ENCODE data around the gene NR2F1. TPM values are rescaled to one million over a fixed set of nuclear protein-coding genes. Genes with fewer than 3 reads are reported as not detected.

Gene NR2F1
- total RNA-seq, 1 experiment from 2014 or later = not detected

- H3K36me3 Mint-ChIP-seq (ENCODE audit: insufficient read depth in 1 of 3, low read depth in 3 of 3) = no peaks in the 10 kb centered on the region
- Histone ChIP-seq H3K56ac (ENCODE audit: insufficient read length, low read depth, low read length) (no peak overlapping the region), H3K9me3 (ENCODE audit: control insufficient read depth, low read depth, low read length) (no peaks in the 10 kb centered on the region), H3K18ac (ENCODE audit: insufficient read length, low read depth, low read length) (no peak overlapping the region), H3K79me1 (ENCODE audit: insufficient read depth, low read depth, low read length, poor library complexity, severe bottlenecking) (no peaks in the 10 kb centered on the region), H3K27me3 (ENCODE audit: insufficient read depth, low read length) (peaks cover 88% of the 10 kb centered on the region), H3T11ph (ENCODE audit: low read length) (no peak overlapping the region), H3K4ac (ENCODE audit: low read depth, low read length) (no peak overlapping the region), H2AK5ac (ENCODE audit: insufficient read length, low read length) (no peak overlapping the region), H4K91ac (ENCODE audit: insufficient read length, low read depth, low read length) (no peak overlapping the region), H3K23ac (ENCODE audit: insufficient read length, low read depth, low read length) (no peak overlapping the region), H2BK120ac (ENCODE audit: low read depth, low read length, poor library complexity, severe bottlenecking) (no peak overlapping the region), H3K4me1 (ENCODE audit: insufficient read depth, low read length) (peaks cover 3% of the 10 kb centered on the region; the same call in 1 of the 2 replicates), H3K79me2 (ENCODE audit: insufficient read depth, low read length) (no peaks in the 10 kb centered on the region), H3K14ac (ENCODE audit: insufficient read depth, low read length) (no peak overlapping the region), H4K8ac (replicated peaks; ENCODE audit: insufficient read length, low read depth, low read length) (no peak overlapping the region), H2BK5ac (ENCODE audit: insufficient read length, low read length) (no peak overlapping the region), H2BK15ac (ENCODE audit: low read depth, low read length) (no peak overlapping the region), H2AFZ (ENCODE audit: low read length) (no peak overlapping the region), H3K4me2 (ENCODE audit: insufficient read depth, insufficient read length, low read length) (no peak overlapping the region), H2BK20ac (ENCODE audit: low read depth, low read length, poor library complexity, severe bottlenecking) (no peak overlapping the region), H3K9ac (ENCODE audit: extremely low read depth, insufficient read length, low read length) (no peak overlapping the region), H3K27ac (ENCODE audit: insufficient read length, low read depth, low read length) (no peak overlapping the region), H3K23me2 (ENCODE audit: insufficient read length, low read depth, low read length, poor library complexity, severe bottlenecking) (peaks cover 4% of the 10 kb centered on the region), H4K5ac (ENCODE audit: insufficient read length, low read depth, low read length) (no peak overlapping the region), H4K20me1 (ENCODE audit: control insufficient read depth, insufficient read depth, insufficient read length) (no peaks in the 10 kb centered on the region), H2BK12ac (ENCODE audit: insufficient read length, low read depth, low read length) (no peak overlapping the region)
- TF ChIP-seq CTCF (conservative IDR thresholded peaks at IDR 0.05) = no peak
- no CpG with 5 or more reads among the region's 8 CpGs for WGBS (ENCODE audit: extremely low coverage, insufficient read length, low lambda C conversion rate)
- H3K4me3 Mint-ChIP-seq = peak overlapping the region in 1 of 2 experiments; percentile 57; a peak in 3 of 5 replicates
- no peak for DNase-seq
- H3K4me1 Mint-ChIP-seq = peaks cover 15 to 38% of the 10 kb centered on the region in 2 experiments
- no peaks in the 10 kb centered on the region for H3K27me3 Mint-ChIP-seq (ENCODE audit: low read depth)
- no peak overlapping the region; a peak in 1 of 7 replicates for H3K27ac Mint-ChIP-seq
- peaks cover 2 to 13% of the 10 kb centered on the region in 2 experiments; a peak in 3 of 5 replicates for H3K9me3 Mint-ChIP-seq
These were observed 20.2 kb downstream of the NR2F1 start for GRCh38 chr5:93603078-93603792.
